Measurements from ENCODE around the gene TEAD1. TPM values are rescaled to one million over a fixed set of nuclear protein-coding genes. Genes with fewer than 3 reads are reported as not detected.

Gene TEAD1
- total RNA-seq, 1 donor from 2014 or later, result 154 TPM

GRCh38 chr11:12922980-12923507 lies 248.8 kb downstream of the TEAD1 start:
- no peaks in the 10 kb centered on the region for H3K27me3 Mint-ChIP-seq (ENCODE audit: unreplicated experiment)
- TF ChIP-seq CTCF (IDR thresholded peaks at IDR 0.05), result no peak
- H3K36me3 Mint-ChIP-seq (ENCODE audit: unreplicated experiment), result peaks cover 23% of the 10 kb centered on the region
- H3K27ac Mint-ChIP-seq (ENCODE audit: unreplicated experiment), result peak overlapping the region; percentile 43
- no peak overlapping the region for H3K4me3 Mint-ChIP-seq (ENCODE audit: unreplicated experiment)
- peaks cover 3% of the 10 kb centered on the region for H3K4me1 Mint-ChIP-seq (ENCODE audit: unreplicated experiment)
- no peaks in the 10 kb centered on the region for H3K9me3 Mint-ChIP-seq (ENCODE audit: unreplicated experiment)
- DNase-seq (ENCODE audit: extremely low spot score, unreplicated experiment), result no peak

- Mint-ChIP-seq H3K9me3 (ENCODE audit: unreplicated experiment) (no peaks in the 10 kb centered on the region), H3K27me3 (ENCODE audit: unreplicated experiment) (no peaks in the 10 kb centered on the region), H3K36me3 (ENCODE audit: unreplicated experiment) (peaks cover 28% of the 10 kb centered on the region), H3K4me3 (ENCODE audit: unreplicated experiment) (no peak overlapping the region), H3K4me1 (ENCODE audit: unreplicated experiment) (peaks cover 3% of the 10 kb centered on the region), H3K27ac (ENCODE audit: unreplicated experiment) (no peak overlapping the region)
- DNase-seq (ENCODE audit: extremely low spot score, unreplicated experiment), result no peak
- no peak for TF ChIP-seq CTCF (IDR thresholded peaks at IDR 0.05)
Measured at GRCh38 chr11:12924650-12925049, 250.4 kb downstream of the TEAD1 start.

GRCh38 chr11:12925520-12925919 lies 251.3 kb downstream of the TEAD1 start:
- peaks cover 6% of the 10 kb centered on the region for H3K4me1 Mint-ChIP-seq (ENCODE audit: unreplicated experiment)
- peaks cover 33% of the 10 kb centered on the region for H3K36me3 Mint-ChIP-seq (ENCODE audit: unreplicated experiment)
- no peak for TF ChIP-seq CTCF (IDR thresholded peaks at IDR 0.05)
- no peak overlapping the region for H3K4me3 Mint-ChIP-seq (ENCODE audit: unreplicated experiment)
- H3K9me3 Mint-ChIP-seq (ENCODE audit: unreplicated experiment), result no peaks in the 10 kb centered on the region
- H3K27me3 Mint-ChIP-seq (ENCODE audit: unreplicated experiment), result no peaks in the 10 kb centered on the region
- no peak overlapping the region for H3K27ac Mint-ChIP-seq (ENCODE audit: unreplicated experiment)
- no peak for DNase-seq (ENCODE audit: extremely low spot score, unreplicated experiment)

DNA sequence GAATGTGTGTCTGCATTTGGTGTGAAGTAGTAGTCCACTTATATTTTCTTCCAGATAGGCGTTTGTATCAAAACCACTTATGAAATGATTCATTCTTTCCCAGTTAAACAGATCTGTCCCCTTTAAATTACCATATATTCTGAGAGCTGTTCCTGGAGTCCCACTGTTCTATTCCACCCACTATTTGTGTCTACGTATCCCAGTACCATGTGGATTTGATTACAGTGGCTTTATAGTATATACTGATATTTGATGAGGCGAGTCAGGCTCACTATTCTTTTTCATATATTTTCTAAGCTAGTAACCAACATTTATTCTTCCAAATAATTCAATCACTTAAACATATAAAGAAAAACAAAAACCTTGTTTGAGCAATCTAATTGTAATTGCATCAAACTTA lies 253.0 kb downstream of the TEAD1 start:
- H3K27ac Mint-ChIP-seq (ENCODE audit: unreplicated experiment), result no peak overlapping the region
- TF ChIP-seq CTCF (IDR thresholded peaks at IDR 0.05), result no peak
- DNase-seq (ENCODE audit: extremely low spot score, unreplicated experiment), result no peak
- peaks cover 10% of the 10 kb centered on the region for H3K4me1 Mint-ChIP-seq (ENCODE audit: unreplicated experiment)
- H3K27me3 Mint-ChIP-seq (ENCODE audit: unreplicated experiment), result no peaks in the 10 kb centered on the region
- H3K36me3 Mint-ChIP-seq (ENCODE audit: unreplicated experiment), result peaks cover 41% of the 10 kb centered on the region
- no peak overlapping the region for H3K4me3 Mint-ChIP-seq (ENCODE audit: unreplicated experiment)
- no peaks in the 10 kb centered on the region for H3K9me3 Mint-ChIP-seq (ENCODE audit: unreplicated experiment)

DNA sequence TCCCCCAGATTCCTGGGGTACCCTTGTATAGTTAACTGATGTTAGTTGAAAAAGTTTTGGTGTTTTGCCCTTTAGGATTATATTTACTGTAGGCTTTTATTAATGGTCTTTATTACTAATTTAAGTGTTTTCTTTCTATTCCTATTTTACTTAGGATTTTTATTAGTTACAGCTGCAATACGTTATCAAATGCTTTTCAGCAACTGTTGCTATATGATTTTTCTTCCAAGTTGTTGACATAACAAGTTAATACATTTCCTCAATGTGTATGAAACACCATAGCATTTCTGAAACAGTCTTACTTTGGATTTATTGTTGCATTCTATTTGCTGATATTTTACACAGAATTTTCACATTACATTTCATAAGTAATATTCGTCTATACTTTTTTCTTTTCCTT lies 253.7 kb downstream of the TEAD1 start:
- Mint-ChIP-seq H3K9me3 (ENCODE audit: unreplicated experiment) (no peaks in the 10 kb centered on the region), H3K27me3 (ENCODE audit: unreplicated experiment) (no peaks in the 10 kb centered on the region), H3K27ac (ENCODE audit: unreplicated experiment) (no peak overlapping the region), H3K36me3 (ENCODE audit: unreplicated experiment) (peaks cover 41% of the 10 kb centered on the region), H3K4me1 (ENCODE audit: unreplicated experiment) (peaks cover 10% of the 10 kb centered on the region), H3K4me3 (ENCODE audit: unreplicated experiment) (no peak overlapping the region)
- no peak for DNase-seq (ENCODE audit: extremely low spot score, unreplicated experiment)
- TF ChIP-seq CTCF (IDR thresholded peaks at IDR 0.05), result no peak
